ENCODE results near the gene SLC39A11. TPM values are rescaled to one million over a fixed set of nuclear protein-coding genes. Genes with fewer than 3 reads are reported as not detected.

Gene SLC39A11
- total RNA-seq, 1 donor from 2014 or later = 5.5 TPM

DNA sequence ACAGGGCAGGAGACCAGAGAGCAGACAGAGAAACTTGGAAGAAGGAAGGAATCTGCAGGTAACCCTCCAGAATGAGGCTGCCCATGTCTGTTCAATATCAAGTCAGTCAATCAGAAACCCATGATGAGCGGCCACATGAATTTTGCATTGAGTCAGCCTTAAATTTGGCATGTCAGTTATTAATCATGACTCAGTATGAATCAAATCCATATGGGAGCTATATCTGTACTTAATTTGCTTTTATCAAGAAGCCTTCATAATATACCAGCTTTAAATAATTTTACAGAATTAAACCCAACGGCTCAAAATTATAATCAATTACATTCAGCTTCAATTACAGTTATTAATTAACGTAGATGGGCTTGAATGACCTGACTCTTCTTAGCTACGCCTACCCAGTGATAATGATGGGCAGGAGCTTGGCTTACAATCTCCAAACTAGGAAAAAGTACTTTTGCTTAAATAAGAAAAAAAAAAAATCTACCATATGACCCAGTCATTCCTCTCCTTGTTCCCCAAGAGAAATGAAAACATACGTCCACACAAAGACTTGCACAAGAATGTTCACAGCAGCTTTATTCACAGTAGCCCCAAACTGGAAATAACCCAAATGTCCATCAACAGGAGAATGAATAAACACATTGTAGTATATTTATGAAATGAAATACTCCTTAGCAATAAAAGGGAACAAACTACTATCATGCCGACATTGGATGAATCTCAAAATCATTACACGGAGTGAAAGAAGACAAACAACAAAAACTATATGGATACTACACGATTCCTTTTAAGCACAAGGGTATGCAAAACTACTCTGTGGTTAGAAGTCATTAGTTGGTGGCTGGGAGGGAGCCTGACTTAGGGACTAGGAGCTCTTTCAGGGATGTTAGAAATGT is 48.6 kb downstream of the SLC39A11 start:
- H3K4me3 ChIP-seq = no peak overlapping the region

DNA sequence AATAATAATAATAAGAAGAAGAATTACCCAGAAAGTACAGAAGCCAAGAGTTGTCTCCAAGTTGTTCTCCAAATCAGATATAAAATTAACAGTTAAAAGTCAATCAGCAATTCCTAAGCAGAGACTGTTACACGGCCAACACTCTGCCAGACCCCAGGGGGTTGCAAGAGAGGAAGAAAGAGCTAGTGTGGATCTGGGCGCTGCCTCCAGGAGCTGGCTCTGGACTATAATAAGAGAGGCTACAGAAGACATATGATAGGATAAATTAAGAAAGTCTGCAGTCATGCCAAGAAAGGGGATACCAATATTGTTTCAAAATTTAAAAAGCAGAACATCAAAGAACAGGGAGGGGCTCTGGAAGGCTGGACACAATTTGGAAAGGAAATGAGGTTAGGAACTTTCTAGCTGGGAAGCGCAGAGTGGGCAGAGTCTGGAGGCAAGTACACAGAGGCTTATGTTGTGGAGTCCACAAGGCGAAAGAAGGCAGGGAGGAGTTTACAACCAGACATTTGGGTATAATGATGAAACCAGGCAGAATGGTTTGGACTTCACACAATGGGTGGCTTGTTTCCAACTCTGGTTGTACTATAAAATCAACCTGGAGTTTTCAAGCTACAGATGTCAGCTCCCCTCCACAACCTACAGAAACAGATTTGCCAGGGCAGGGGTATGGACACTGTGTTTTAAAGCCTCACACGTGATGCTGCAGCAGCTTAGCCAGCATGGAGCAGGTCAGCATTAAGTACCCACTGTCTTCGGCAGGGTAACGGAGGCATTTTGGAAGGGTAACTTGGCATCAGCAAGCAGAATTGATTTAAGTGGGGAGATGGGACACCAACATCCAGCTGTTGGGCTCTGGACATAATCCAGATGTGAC is 49.4 kb downstream of the SLC39A11 start:
- H3K9ac ChIP-seq = no peak overlapping the region
- H4K20me1 ChIP-seq (ENCODE audit: low read depth) = no peaks in the 10 kb centered on the region
- no peaks in the 10 kb centered on the region for H3K27me3 ChIP-seq
- H3K4me2 ChIP-seq = no peak overlapping the region
- no peak overlapping the region for H3K27ac Mint-ChIP-seq
- no peaks in the 10 kb centered on the region for H3K4me1 Mint-ChIP-seq
- no peaks in the 10 kb centered on the region for H3K4me1 ChIP-seq
- H3K27me3 Mint-ChIP-seq (ENCODE audit: insufficient read depth, low read depth) = peaks cover 7% of the 10 kb centered on the region
- H3K4me3 Mint-ChIP-seq = no peak overlapping the region
- no peaks in the 10 kb centered on the region for H3K36me3 Mint-ChIP-seq
- H3K9me3 Mint-ChIP-seq = peaks cover 9% of the 10 kb centered on the region
- no peaks in the 10 kb centered on the region for H3K9me3 ChIP-seq (ENCODE audit: low read depth)
- no peaks in the 10 kb centered on the region for H3F3A ChIP-seq (ENCODE audit: low read depth)
- TF ChIP-seq EZH2 (IDR thresholded peaks at IDR 0.05) = no peak
- no peak for TF ChIP-seq EZH2phosphoT487 (IDR thresholded peaks at IDR 0.05)
- TF ChIP-seq, protein P1, sequence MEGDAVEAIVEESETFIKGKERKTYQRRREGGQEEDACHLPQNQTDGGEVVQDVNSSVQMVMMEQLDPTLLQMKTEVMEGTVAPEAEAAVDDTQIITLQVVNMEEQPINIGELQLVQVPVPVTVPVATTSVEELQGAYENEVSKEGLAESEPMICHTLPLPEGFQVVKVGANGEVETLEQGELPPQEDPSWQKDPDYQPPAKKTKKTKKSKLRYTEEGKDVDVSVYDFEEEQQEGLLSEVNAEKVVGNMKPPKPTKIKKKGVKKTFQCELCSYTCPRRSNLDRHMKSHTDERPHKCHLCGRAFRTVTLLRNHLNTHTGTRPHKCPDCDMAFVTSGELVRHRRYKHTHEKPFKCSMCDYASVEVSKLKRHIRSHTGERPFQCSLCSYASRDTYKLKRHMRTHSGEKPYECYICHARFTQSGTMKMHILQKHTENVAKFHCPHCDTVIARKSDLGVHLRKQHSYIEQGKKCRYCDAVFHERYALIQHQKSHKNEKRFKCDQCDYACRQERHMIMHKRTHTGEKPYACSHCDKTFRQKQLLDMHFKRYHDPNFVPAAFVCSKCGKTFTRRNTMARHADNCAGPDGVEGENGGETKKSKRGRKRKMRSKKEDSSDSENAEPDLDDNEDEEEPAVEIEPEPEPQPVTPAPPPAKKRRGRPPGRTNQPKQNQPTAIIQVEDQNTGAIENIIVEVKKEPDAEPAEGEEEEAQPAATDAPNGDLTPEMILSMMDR (IDR thresholded peaks at IDR 0.05) = no peak
- H3K36me3 ChIP-seq = no peaks in the 10 kb centered on the region
- DNase-seq (ENCODE audit: low spot score) = no peak
- H2AFZ ChIP-seq (replicated peaks) = no peak overlapping the region
- no peak overlapping the region for H3K27ac ChIP-seq
- no peak overlapping the region for H3K4me3 ChIP-seq
- H3K79me2 ChIP-seq (ENCODE audit: low read depth) = no peaks in the 10 kb centered on the region

More for the DNA sequence above, 48.6 kb downstream of the SLC39A11 start:
- H3K9ac ChIP-seq = no peak overlapping the region
- DNase-seq (ENCODE audit: low spot score) = no peak
- peaks cover 7% of the 10 kb centered on the region for H3K27me3 Mint-ChIP-seq (ENCODE audit: insufficient read depth, low read depth)
- no peaks in the 10 kb centered on the region for H4K20me1 ChIP-seq (ENCODE audit: low read depth)
- no peaks in the 10 kb centered on the region for H3F3A ChIP-seq (ENCODE audit: low read depth)
- H3K27ac ChIP-seq = no peak overlapping the region
- H2AFZ ChIP-seq (replicated peaks) = no peak overlapping the region
- H3K4me1 Mint-ChIP-seq = no peaks in the 10 kb centered on the region
- H3K9me3 Mint-ChIP-seq = peaks cover 9% of the 10 kb centered on the region
- no peaks in the 10 kb centered on the region for H3K9me3 ChIP-seq (ENCODE audit: low read depth)
- no peaks in the 10 kb centered on the region for H3K4me1 ChIP-seq
- TF ChIP-seq EZH2 (IDR thresholded peaks at IDR 0.05) (no peak), EZH2phosphoT487 (IDR thresholded peaks at IDR 0.05) (no peak)
- TF ChIP-seq, protein P1 (IDR thresholded peaks at IDR 0.05) = no peak
- no peaks in the 10 kb centered on the region for H3K79me2 ChIP-seq (ENCODE audit: low read depth)
- H3K27me3 ChIP-seq = no peaks in the 10 kb centered on the region
- no peaks in the 10 kb centered on the region for H3K36me3 ChIP-seq
- H3K36me3 Mint-ChIP-seq = no peaks in the 10 kb centered on the region
- H3K4me2 ChIP-seq = no peak overlapping the region
- no peak overlapping the region for H3K27ac Mint-ChIP-seq
- H3K4me3 Mint-ChIP-seq = no peak overlapping the region

DNA sequence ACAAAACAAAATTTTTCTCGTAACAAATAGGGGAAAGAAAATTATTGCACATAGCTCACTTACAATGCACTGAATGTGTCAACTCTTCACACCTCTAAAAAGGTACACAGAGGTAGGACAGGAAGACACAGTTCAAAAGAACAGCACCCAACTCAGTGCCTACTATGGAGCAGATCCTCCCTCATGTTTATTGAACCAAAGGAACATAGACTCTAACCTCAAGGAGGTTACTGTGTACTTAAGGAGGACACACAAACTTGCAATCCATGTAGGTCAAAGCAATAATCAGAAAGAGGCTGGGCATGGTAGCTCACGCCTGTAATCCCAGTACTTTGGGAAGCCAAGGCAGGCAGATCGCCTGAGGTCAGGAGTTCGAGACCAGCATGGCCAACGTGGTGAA is 50.3 kb downstream of the SLC39A11 start:
- Histone ChIP-seq H3K27me3 (no peaks in the 10 kb centered on the region), H3K9me3 (ENCODE audit: low read depth) (no peaks in the 10 kb centered on the region), H2AFZ (replicated peaks) (no peak overlapping the region), H3K79me2 (ENCODE audit: low read depth) (no peaks in the 10 kb centered on the region), H3K4me3 (no peak overlapping the region), H3K4me1 (no peaks in the 10 kb centered on the region), H4K20me1 (ENCODE audit: low read depth) (no peaks in the 10 kb centered on the region), H3K4me2 (no peak overlapping the region), H3K36me3 (no peaks in the 10 kb centered on the region), H3K9ac (no peak overlapping the region), H3F3A (ENCODE audit: low read depth) (no peaks in the 10 kb centered on the region), H3K27ac (no peak overlapping the region)
- peaks cover 9% of the 10 kb centered on the region for H3K9me3 Mint-ChIP-seq
- no peak overlapping the region for H3K4me3 Mint-ChIP-seq
- TF ChIP-seq EZH2phosphoT487 (IDR thresholded peaks at IDR 0.05) = no peak
- TF ChIP-seq, protein P1 (IDR thresholded peaks at IDR 0.05) = no peak
- no peak for TF ChIP-seq EZH2 (IDR thresholded peaks at IDR 0.05)
- H3K27ac Mint-ChIP-seq = no peak overlapping the region
- no peak for DNase-seq (ENCODE audit: low spot score)
- no peaks in the 10 kb centered on the region for H3K36me3 Mint-ChIP-seq
- peaks cover 7% of the 10 kb centered on the region for H3K27me3 Mint-ChIP-seq (ENCODE audit: insufficient read depth, low read depth)
- no peaks in the 10 kb centered on the region for H3K4me1 Mint-ChIP-seq
